Large intestine (tissue), 3 donors: ENCODE data around the gene MCEMP1. TPM values are rescaled to one million over a fixed set of nuclear protein-coding genes. Genes with fewer than 3 reads are reported as not detected.

Experiments used
- DNase-seq, 2 donors: peaks; one replicate each; pipeline versions ENCODE4 v3.0.0 to v3.0.0-alpha.2; 2013
- H3K27ac ChIP-seq: one replicate; pipeline ENCODE4 v1.5.1; 2013; ENCODE audit warnings: low read length
- H3K27me3 ChIP-seq: 2 replicates; pipeline ENCODE4 v1.6.1; 2013; ENCODE audit warnings: low read length; ENCODE audit not compliant: control insufficient read depth, insufficient read depth
- H3K36me3 ChIP-seq: 2 replicates; pipeline ENCODE4 v1.6.1; 2013; ENCODE audit warnings: low read length; ENCODE audit not compliant: control insufficient read depth, insufficient read depth
- H3K4me1 ChIP-seq: one replicate; pipeline ENCODE4 v1.6.1; 2013; ENCODE audit warnings: low read length; ENCODE audit not compliant: control insufficient read depth, insufficient read depth
- H3K4me3 ChIP-seq: one replicate; pipeline ENCODE4 v1.5.1; 2013; ENCODE audit warnings: low read length
- H3K9me3 ChIP-seq: one replicate; pipeline ENCODE4 v1.6.1; 2013; ENCODE audit warnings: mild to moderate bottlenecking, low read depth, low read length, moderate library complexity; ENCODE audit not compliant: control insufficient read depth
- WGBS: methylation state at CpG from one replicate; pipeline ENCODE4 v1.1.5; 2013; ENCODE audit warnings: low lambda C conversion rate; ENCODE audit not compliant: insufficient coverage; 5-methylcytosine and 5-hydroxymethylcytosine counted together
- polyA plus RNA-seq: library from polyadenylated mRNA; unstranded; fragments of 120-200 nt; gene quantifications from one replicate; pipeline ENCODE4 v1.2.1, GENCODE V29; 2013

MCEMP1 gene
- polyA plus RNA-seq, 1 donor = 0.06 TPM

GRCh38 chr19:7655581-7655980, 21.3 kb upstream of the MCEMP1 start:
- 90% methylated on average over 5 of the region's 8 CpGs for WGBS
- no peak overlapping the region for H3K27ac ChIP-seq

DNA sequence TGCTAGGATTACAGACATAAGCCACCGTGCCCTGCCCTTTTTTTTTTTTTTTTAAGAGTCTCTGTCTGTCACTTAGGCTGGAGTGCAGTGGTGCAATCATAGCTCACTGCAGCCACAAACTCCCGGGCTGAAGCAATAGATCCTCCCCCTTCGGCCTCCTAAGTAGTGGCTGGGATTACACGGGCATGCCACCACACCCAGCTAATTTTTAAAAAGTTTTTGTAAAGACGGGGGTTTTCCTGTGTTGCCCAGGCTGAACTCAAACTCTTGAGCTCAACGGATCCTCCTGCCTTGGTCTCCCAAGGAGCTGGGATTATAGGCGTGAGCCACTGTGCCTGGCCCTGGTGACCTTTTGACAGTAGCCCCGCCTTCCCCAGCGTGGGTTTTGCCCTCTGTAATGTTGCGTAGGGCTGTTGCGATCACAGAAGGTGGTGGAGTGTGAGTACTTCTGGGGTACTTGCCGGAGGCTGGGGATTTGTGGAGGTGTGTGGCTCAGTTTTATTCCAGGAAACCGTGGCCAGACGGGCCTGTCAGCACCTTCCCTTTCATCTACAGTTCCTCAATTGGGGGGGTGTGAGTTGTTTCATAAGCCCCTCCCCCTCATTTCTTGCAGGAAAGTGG, 19.6 kb upstream of the MCEMP1 start:
- WGBS = no CpG with 5 or more reads among the region's 14 CpGs
- H3K4me3 ChIP-seq = no peak overlapping the region
- no peaks in the 10 kb centered on the region for H3K9me3 ChIP-seq
- H3K4me1 ChIP-seq = no peaks in the 10 kb centered on the region
- no peaks in the 10 kb centered on the region for H3K27me3 ChIP-seq
- H3K36me3 ChIP-seq = no peaks in the 10 kb centered on the region
- H3K27ac ChIP-seq = no peak overlapping the region
- DNase-seq = no peak

More at GRCh38 chr19:7655581-7655980, 21.3 kb upstream of the MCEMP1 start:
- no peaks in the 10 kb centered on the region for H3K36me3 ChIP-seq
- peaks cover 5% of the 10 kb centered on the region for H3K27me3 ChIP-seq
- H3K4me3 ChIP-seq = no peak overlapping the region
- DNase-seq = no peak
- no peaks in the 10 kb centered on the region for H3K4me1 ChIP-seq
- H3K9me3 ChIP-seq = no peaks in the 10 kb centered on the region

DNA sequence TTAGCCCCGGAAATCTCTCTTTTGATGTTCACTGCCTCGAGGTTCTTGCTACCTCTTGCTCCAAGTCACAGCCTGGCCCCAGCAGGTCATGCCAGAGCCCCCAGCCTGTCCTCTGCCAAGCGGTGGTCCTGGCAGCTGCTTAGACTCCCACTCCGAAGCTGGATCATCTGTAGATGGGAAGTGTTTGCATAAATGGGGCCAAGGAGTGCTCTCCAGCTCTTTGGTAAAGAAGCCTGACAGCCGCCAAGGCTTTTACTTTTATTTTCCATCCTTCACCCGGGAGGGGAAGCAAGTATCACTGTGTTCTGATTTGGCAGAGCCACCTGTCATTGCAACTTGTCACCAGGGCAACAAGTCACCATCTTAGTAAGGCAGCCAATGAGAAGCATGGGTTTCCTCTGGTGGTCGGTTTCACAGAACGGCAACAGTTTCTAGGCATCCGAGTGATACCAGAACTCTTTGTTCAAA, 18.6 kb upstream of the MCEMP1 start:
- no peak for DNase-seq
- Histone ChIP-seq H3K27me3 (no peaks in the 10 kb centered on the region), H3K9me3 (no peaks in the 10 kb centered on the region), H3K4me1 (no peaks in the 10 kb centered on the region), H3K36me3 (no peaks in the 10 kb centered on the region), H3K27ac (no peak overlapping the region), H3K4me3 (no peak overlapping the region)
- WGBS = 17% methylated on average over 1 of the region's 9 CpGs

GRCh38 chr19:7661744-7662538, 14.9 kb upstream of the MCEMP1 start:
- Histone ChIP-seq H3K27ac (no peak overlapping the region), H3K4me3 (no peak overlapping the region), H3K27me3 (no peaks in the 10 kb centered on the region), H3K9me3 (no peaks in the 10 kb centered on the region), H3K4me1 (no peaks in the 10 kb centered on the region), H3K36me3 (no peaks in the 10 kb centered on the region)
- WGBS = 60% methylated on average over 1 of the region's 8 CpGs
- DNase-seq = no peak

GRCh38 chr19:7662657-7663056, 14.2 kb upstream of the MCEMP1 start:
- no peaks in the 10 kb centered on the region for H3K27me3 ChIP-seq
- H3K4me3 ChIP-seq = no peak overlapping the region
- no peaks in the 10 kb centered on the region for H3K9me3 ChIP-seq
- H3K27ac ChIP-seq = no peak overlapping the region
- no peaks in the 10 kb centered on the region for H3K4me1 ChIP-seq
- H3K36me3 ChIP-seq = no peaks in the 10 kb centered on the region
- no peak for DNase-seq
- no CpG with 5 or more reads among the region's 14 CpGs for WGBS

GRCh38 chr19:7663706-7664105, 13.2 kb upstream of the MCEMP1 start:
- 40% methylated on average over 1 of the region's 7 CpGs for WGBS
- Histone ChIP-seq H3K4me1 (no peaks in the 10 kb centered on the region), H3K27ac (no peak overlapping the region), H3K4me3 (no peak overlapping the region), H3K27me3 (no peaks in the 10 kb centered on the region), H3K9me3 (no peaks in the 10 kb centered on the region), H3K36me3 (no peaks in the 10 kb centered on the region)
- no peak for DNase-seq

DNA sequence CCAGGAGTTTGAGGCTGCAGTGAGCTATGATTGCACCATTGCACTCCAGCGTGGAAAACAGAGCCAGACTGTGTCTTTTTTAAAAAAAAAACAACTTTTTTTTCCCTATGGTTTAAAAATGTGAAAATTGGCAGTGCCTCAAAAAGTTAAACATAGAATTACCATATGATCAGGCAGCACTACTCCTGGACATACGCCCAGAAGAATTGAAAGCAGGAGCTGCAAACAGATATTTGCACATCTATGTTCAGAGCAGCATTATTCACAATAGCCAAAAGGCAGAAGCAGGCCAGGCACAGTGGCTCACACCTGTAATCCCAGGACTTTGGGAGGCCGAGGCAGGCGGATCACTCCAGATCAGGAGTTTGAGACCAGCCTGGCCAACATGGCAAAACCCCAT, 11.8 kb upstream of the MCEMP1 start:
- WGBS = 80% methylated on average over 1 of the region's 4 CpGs
- Histone ChIP-seq H3K27ac (no peak overlapping the region), H3K27me3 (peaks cover 10% of the 10 kb centered on the region), H3K9me3 (no peaks in the 10 kb centered on the region), H3K4me3 (no peak overlapping the region), H3K36me3 (no peaks in the 10 kb centered on the region), H3K4me1 (no peaks in the 10 kb centered on the region)
- no peak for DNase-seq

- Histone ChIP-seq H3K4me3 (no peak within 1 kb of the TSS), H3K9me3 (no peaks in the 10 kb centered on the region), H3K36me3 (no peaks in the 10 kb centered on the region), H3K27ac (no peak within 1 kb of the TSS), H3K4me1 (no peaks in the 10 kb centered on the region), H3K27me3 (peaks cover 31% of the 10 kb centered on the region)
- WGBS = no CpG with 5 or more reads among the region's 9 CpGs
- DNase-seq = no peak
Observed at GRCh38 chr19:7668842-7669241, 8.0 kb upstream of the MCEMP1 start, which contains the start of gene RETN. Gene RETN, plus strand, starts transcription at chr19:7669049. Its CDS starts 278 bp downstream, at chr19:7669327.

GRCh38 chr19:7669641-7670040, 7.2 kb upstream of the MCEMP1 start:
- DNase-seq = no peak
- Histone ChIP-seq H3K36me3 (no peaks in the 10 kb centered on the region), H3K9me3 (no peaks in the 10 kb centered on the region), H3K4me1 (no peaks in the 10 kb centered on the region), H3K27me3 (peaks cover 31% of the 10 kb centered on the region), H3K27ac (no peak overlapping the region), H3K4me3 (no peak overlapping the region)
- WGBS = no CpG with 5 or more reads among the region's 9 CpGs

DNA sequence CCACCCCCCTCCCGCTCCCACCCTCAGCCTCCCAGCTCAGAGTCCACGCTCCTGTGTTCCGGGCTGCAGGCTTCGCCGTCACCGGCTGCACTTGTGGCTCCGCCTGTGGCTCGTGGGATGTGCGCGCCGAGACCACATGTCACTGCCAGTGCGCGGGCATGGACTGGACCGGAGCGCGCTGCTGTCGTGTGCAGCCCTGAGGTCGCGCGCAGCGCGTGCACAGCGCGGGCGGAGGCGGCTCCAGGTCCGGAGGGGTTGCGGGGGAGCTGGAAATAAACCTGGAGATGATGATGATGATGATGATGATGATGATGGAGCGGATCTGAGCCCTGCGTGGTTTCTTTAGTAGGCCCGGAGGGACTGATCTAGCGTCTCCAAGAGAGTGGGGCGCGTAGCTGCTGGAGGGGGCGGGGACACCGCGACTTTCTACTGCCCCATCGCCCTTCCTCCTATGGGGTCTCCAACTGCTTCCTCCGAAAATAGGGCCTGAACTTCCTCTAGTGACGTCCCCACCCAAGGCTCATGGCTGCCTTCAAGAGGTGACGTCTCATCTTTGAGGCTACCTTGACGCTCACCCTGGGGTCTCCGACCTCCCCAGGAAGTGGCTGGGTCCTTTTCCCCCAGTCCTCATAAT, 6.6 kb upstream of the MCEMP1 start:
- H3K4me3 ChIP-seq = no peak overlapping the region
- H3K4me1 ChIP-seq = no peaks in the 10 kb centered on the region
- no peaks in the 10 kb centered on the region for H3K36me3 ChIP-seq
- H3K27me3 ChIP-seq = peaks cover 31% of the 10 kb centered on the region
- peak; percentile 40 to 44 for DNase-seq
- H3K27ac ChIP-seq = no peak overlapping the region
- H3K9me3 ChIP-seq = no peaks in the 10 kb centered on the region
- no CpG with 5 or more reads among the region's 43 CpGs for WGBS
